Esophagus muscularis mucosa (tissue), 3 donors: ENCODE data around the gene DCPS.

Source experiments
- POLR2AphosphoS5 ChIP-seq, 2 donors: sonication (generic); formaldehyde crosslinking; IDR thresholded peaks; one replicate each; pipeline ENCODE4 v1.6.1; 2017; ENCODE audit warnings: antibody characterized with exemption in 2 of 2
- TF ChIP-seq, protein P1 (sequence below), 3 experiments: fragments of 200-600 bp in 2 of 3; fragments of 450-650 bp in 1 of 3; sonication (generic) in 2 of 3; IDR thresholded peaks; one replicate each; pipeline ENCODE4 v1.5.1; 2017 to 2019; ENCODE audit warnings: antibody characterized with exemption in 3 of 3, mild to moderate bottlenecking in 2 of 3, moderate library complexity in 1 of 3

DNA sequence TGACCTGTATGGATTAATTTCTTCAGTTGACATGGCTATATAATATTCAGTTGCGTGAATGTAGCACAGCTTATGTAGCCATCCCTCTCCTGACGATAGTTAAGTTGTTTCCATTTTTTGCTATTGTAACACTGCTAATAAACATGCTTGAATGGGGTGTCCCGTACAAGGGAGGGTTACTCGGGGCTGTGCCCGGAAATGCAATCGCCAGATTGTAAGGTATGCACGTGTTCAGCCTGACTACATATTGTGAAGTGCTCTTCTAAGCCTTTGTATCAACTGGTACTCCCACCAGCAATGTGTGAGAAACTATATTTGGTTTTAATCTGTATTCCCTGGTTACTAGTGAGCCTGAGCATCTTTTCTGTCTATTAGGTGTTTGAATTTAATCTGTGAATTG is 67.7 kb downstream of the DCPS start:
- TF ChIP-seq, protein P1, sequence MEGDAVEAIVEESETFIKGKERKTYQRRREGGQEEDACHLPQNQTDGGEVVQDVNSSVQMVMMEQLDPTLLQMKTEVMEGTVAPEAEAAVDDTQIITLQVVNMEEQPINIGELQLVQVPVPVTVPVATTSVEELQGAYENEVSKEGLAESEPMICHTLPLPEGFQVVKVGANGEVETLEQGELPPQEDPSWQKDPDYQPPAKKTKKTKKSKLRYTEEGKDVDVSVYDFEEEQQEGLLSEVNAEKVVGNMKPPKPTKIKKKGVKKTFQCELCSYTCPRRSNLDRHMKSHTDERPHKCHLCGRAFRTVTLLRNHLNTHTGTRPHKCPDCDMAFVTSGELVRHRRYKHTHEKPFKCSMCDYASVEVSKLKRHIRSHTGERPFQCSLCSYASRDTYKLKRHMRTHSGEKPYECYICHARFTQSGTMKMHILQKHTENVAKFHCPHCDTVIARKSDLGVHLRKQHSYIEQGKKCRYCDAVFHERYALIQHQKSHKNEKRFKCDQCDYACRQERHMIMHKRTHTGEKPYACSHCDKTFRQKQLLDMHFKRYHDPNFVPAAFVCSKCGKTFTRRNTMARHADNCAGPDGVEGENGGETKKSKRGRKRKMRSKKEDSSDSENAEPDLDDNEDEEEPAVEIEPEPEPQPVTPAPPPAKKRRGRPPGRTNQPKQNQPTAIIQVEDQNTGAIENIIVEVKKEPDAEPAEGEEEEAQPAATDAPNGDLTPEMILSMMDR (IDR thresholded peaks at IDR 0.05): no peak
- no peak for TF ChIP-seq POLR2AphosphoS5 (IDR thresholded peaks at IDR 0.05)
